MM.1S (cell line): Measurements from ENCODE around the gene FBLIM1.

Source experiments
- DNase-seq: peaks from one replicate; pipeline ENCODE4 v3.0.0-alpha.2; 2015
- H2AFZ ChIP-seq: fragments of 300-600 bp; sonication (generic); 2 replicates; pipeline ENCODE4 v1.6.0; 2016; ENCODE audit warnings: antibody characterized with exemption, low read length
- H3F3A ChIP-seq: fragments of 300-600 bp; sonication (generic); 2 replicates; pipeline ENCODE4 v1.6.1; 2016; ENCODE audit warnings: mild to moderate bottlenecking, antibody characterized with exemption, low read length, moderate library complexity, mixed read lengths; ENCODE audit not compliant: insufficient read depth
- H3K27ac ChIP-seq: fragments of 300-600 bp; sonication (generic); 2 replicates; pipeline ENCODE4 v1.5.1; 2016; ENCODE audit warnings: mild to moderate bottlenecking, low read length
- H3K27me3 ChIP-seq: fragments of 300-600 bp; sonication (generic); replicated peaks from 2 replicates; pipeline ENCODE4 v1.6.0; 2016; ENCODE audit warnings: low read length; ENCODE audit not compliant: insufficient read depth
- H3K36me3 ChIP-seq: fragments of 300-600 bp; sonication (generic); replicated peaks from 2 replicates; pipeline ENCODE4 v1.6.1; 2016; ENCODE audit warnings: mild to moderate bottlenecking, low read length, mixed read lengths; ENCODE audit not compliant: insufficient read depth
- H3K4me1 ChIP-seq: fragments of 300-600 bp; sonication (generic); 2 replicates; pipeline ENCODE4 v1.6.1; 2016; ENCODE audit warnings: low read length, mixed read lengths
- H3K4me2 ChIP-seq: fragments of 300-600 bp; sonication (generic); 2 replicates; pipeline ENCODE4 v1.6.0; 2016; ENCODE audit warnings: low read depth, low read length
- H3K4me3 ChIP-seq: fragments of 300-600 bp; sonication (generic); 2 replicates; pipeline ENCODE4 v1.5.1; 2016; ENCODE audit warnings: low read length, mixed read lengths
- H3K79me2 ChIP-seq: fragments of 300-600 bp; sonication (generic); 2 replicates; pipeline ENCODE4 v1.6.1; 2016; ENCODE audit warnings: mixed run types, low read length, mixed read lengths
- H3K9ac ChIP-seq: fragments of 300-600 bp; sonication (generic); 2 replicates; pipeline ENCODE4 v1.6.1; 2016; ENCODE audit warnings: low read length, mixed read lengths
- H3K9me2 ChIP-seq: fragments of 300-600 bp; sonication (generic); replicated peaks from 2 replicates; pipeline ENCODE4 v1.6.1; 2016; ENCODE audit warnings: mild to moderate bottlenecking, low read length, mixed read lengths; ENCODE audit not compliant: insufficient read depth
- H3K9me3 ChIP-seq: fragments of 300-600 bp; sonication (generic); replicated peaks from 2 replicates; pipeline ENCODE4 v1.6.1; 2016; ENCODE audit warnings: mild to moderate bottlenecking, low read length, mixed read lengths; ENCODE audit not compliant: insufficient read depth
- H4K20me1 ChIP-seq: fragments of 300-600 bp; sonication (generic); 2 replicates; pipeline ENCODE4 v1.6.1; 2016; ENCODE audit warnings: mild to moderate bottlenecking, low read length, moderate library complexity, mixed read lengths; ENCODE audit not compliant: insufficient read depth
- EZH2 ChIP-seq: fragments of 300-600 bp; sonication (generic); optimal IDR thresholded peaks from 2 replicates; pipeline ENCODE3; 2017; ENCODE audit warnings: low read depth, mild to moderate bottlenecking, antibody characterized with exemption, low read length, mixed read lengths
- EZH2phosphoT487 ChIP-seq: fragments of 300-600 bp; sonication (generic); IDR thresholded peaks from 2 replicates; pipeline ENCODE4 v1.6.1; 2018; ENCODE audit warnings: antibody characterized with exemption, low read length
- TF ChIP-seq, protein P1 (sequence below): fragments of 300-600 bp; sonication (generic); IDR thresholded peaks from 2 replicates; pipeline ENCODE4 v1.5.1; 2016; ENCODE audit warnings: antibody characterized with exemption, low read length, mixed read lengths

FBLIM1 gene

DNA sequence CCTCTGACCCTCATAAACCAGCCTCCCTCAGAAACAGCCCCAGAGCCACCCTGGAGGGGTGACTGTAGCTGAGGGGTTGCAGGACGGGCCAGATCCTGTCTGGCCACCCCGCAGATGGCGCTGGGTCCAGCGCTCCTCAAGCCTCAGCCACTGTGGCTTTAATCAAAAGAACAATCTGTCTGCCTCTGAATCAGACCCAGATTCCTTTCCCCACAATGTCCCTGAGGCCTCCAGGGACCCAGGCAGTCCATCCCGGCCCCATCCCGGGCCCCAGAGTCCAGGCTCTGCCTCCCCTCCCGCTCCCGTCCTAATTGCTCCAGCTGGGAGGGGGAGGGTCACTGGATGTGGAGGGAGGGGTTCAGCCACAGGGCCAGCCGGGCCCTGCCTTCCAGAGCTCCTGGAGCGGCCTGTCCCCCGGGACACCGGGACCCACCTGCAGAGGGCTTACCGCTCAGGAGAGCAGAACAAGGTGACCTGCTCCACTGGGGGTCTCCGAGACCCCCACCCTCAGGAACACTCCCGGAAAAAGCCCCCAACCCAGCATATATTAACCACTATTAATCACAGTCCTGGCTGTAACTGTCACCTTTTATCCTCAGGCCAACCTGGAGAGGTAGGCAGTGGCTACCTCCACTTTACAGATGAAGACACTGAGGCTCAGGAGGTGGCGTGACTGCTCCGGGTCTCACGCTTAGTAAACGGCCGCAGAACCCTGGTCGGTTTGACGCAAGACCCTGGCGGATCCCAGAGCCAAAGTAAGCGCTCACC, 836 bp upstream of the FBLIM1 start:
- no peak for DNase-seq
- H3K4me1 ChIP-seq = no peaks in the 10 kb centered on the region
- H2AFZ ChIP-seq = no peak overlapping the region
- peaks cover 61% of the 10 kb centered on the region for H3K27me3 ChIP-seq
- H3K4me3 ChIP-seq = no peak overlapping the region
- no peaks in the 10 kb centered on the region for H4K20me1 ChIP-seq
- no peaks in the 10 kb centered on the region for H3K9me3 ChIP-seq
- no peaks in the 10 kb centered on the region for H3K36me3 ChIP-seq
- H3K9me2 ChIP-seq = no peaks in the 10 kb centered on the region
- H3K4me2 ChIP-seq = no peak overlapping the region
- no peaks in the 10 kb centered on the region for H3F3A ChIP-seq
- no peaks in the 10 kb centered on the region for H3K79me2 ChIP-seq
- no peak overlapping the region for H3K9ac ChIP-seq
- TF ChIP-seq, protein P1, sequence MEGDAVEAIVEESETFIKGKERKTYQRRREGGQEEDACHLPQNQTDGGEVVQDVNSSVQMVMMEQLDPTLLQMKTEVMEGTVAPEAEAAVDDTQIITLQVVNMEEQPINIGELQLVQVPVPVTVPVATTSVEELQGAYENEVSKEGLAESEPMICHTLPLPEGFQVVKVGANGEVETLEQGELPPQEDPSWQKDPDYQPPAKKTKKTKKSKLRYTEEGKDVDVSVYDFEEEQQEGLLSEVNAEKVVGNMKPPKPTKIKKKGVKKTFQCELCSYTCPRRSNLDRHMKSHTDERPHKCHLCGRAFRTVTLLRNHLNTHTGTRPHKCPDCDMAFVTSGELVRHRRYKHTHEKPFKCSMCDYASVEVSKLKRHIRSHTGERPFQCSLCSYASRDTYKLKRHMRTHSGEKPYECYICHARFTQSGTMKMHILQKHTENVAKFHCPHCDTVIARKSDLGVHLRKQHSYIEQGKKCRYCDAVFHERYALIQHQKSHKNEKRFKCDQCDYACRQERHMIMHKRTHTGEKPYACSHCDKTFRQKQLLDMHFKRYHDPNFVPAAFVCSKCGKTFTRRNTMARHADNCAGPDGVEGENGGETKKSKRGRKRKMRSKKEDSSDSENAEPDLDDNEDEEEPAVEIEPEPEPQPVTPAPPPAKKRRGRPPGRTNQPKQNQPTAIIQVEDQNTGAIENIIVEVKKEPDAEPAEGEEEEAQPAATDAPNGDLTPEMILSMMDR = no peak
- TF ChIP-seq EZH2 = no peak
- no peak for TF ChIP-seq EZH2phosphoT487
- no peak overlapping the region for H3K27ac ChIP-seq

DNA sequence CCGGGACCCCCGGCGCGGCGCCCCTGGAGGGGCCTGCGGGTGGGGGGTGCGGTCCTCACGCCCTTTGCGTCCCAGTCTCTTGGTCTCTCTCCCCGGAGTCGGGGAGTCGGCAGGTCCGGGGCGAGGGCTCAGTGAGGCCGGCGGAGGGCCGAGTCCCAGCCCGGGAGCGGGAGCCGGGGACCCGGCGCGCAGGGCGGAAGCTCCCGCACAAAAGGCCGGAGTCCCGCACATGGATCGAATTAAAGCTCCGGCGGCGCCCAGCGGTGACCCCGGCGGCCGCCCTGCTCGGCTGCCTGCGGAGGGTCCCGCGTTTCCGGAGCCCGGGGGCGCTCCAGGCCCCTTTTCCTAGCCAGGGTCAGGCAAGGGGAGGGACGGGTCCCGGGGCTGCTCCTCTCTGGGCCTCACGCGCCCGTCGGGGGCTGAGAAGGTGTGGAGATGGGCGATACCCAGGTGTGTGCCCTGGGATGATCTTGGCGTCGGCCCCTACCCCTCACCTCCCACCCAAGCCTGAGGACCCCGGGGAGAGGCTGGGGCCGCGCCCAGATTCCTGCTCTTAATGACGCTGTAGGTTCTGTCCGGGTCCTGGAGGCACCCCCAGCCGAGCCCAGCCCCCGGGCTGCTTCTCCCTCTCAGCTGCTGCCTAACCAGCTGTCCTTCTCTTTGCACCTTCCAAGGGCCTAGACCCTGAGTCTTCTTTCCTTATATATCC, 512 bp downstream of the FBLIM1 start:
- H3K4me1 ChIP-seq = no peaks in the 10 kb centered on the region
- no peak overlapping the region for H3K4me3 ChIP-seq
- TF ChIP-seq, protein P1 = no peak
- TF ChIP-seq EZH2phosphoT487 = no peak
- no peak for TF ChIP-seq EZH2
- H2AFZ ChIP-seq = no peak overlapping the region
- DNase-seq = no peak
- peaks cover 61% of the 10 kb centered on the region for H3K27me3 ChIP-seq
- H4K20me1 ChIP-seq = no peaks in the 10 kb centered on the region
- no peak overlapping the region for H3K9ac ChIP-seq
- H3K9me3 ChIP-seq = no peaks in the 10 kb centered on the region
- H3K36me3 ChIP-seq = no peaks in the 10 kb centered on the region
- no peaks in the 10 kb centered on the region for H3F3A ChIP-seq
- no peak overlapping the region for H3K27ac ChIP-seq
- H3K9me2 ChIP-seq = no peaks in the 10 kb centered on the region
- H3K4me2 ChIP-seq = no peak overlapping the region
- H3K79me2 ChIP-seq = no peaks in the 10 kb centered on the region

DNA sequence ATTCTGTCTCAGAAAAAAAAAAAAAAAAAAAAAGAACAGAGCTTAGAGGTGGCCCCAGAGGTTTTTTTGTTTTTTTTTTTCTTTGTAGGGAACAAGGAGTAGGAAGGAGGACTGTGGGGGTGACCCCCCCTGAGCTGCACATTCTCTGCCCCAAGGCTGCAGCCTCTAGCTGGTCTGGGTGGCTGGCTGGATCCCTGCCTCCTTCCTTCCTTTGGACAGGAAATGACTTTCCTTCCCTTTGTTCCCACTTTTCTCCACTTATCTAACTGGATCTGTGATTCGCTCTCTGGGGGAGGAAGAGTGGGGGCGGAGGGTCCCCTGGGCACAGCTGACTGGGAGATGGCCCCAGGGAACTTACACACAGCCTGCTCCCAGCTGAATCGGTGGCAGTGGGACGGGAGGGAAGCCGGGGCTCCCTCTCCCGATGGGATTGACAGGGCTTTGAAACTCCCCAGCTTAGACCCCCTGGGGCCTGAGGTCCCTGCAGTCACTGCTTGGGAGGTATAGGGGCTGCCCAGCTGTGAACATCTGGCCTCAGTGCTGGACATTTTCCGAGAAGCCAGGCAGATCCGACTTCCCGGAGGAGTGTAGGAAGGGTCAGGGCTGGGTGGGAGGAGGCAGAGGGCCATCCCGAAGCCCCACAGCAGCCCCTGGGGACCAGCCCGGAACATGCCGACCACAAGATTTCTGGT, 2.1 kb downstream of the FBLIM1 start:
- TF ChIP-seq EZH2 (no peak), EZH2phosphoT487 (no peak)
- TF ChIP-seq, protein P1 = no peak
- Histone ChIP-seq H3K9me3 (no peaks in the 10 kb centered on the region), H3K4me2 (no peak overlapping the region), H3K27ac (no peak overlapping the region), H3F3A (no peaks in the 10 kb centered on the region), H3K27me3 (peaks cover 53% of the 10 kb centered on the region), H3K4me3 (no peak overlapping the region), H3K79me2 (no peaks in the 10 kb centered on the region), H3K36me3 (no peaks in the 10 kb centered on the region), H3K4me1 (no peaks in the 10 kb centered on the region), H4K20me1 (no peaks in the 10 kb centered on the region), H3K9me2 (no peaks in the 10 kb centered on the region), H3K9ac (no peak overlapping the region), H2AFZ (no peak overlapping the region)
- DNase-seq = no peak
